Neural cell (in vitro differentiated cells): ENCODE measurements around the gene ANKRD40CL. TPM values are rescaled to one million over a fixed set of nuclear protein-coding genes. Genes with fewer than 3 reads are reported as not detected.

Experiments
- H2AFZ ChIP-seq: fragments of 200-600, 300-800 bp; sonication (generic), shearing (Covaris generic); 2 replicates; pipeline ENCODE4 v1.6.0; 2014; ENCODE audit warnings: low read depth, mild to moderate bottlenecking, antibody characterized with exemption, low read length, moderate library complexity
- H3F3A ChIP-seq: fragments of 200-600 bp; shearing (Covaris generic); 2 replicates; pipeline ENCODE4 v1.6.1; 2016; ENCODE audit warnings: mild to moderate bottlenecking, moderate library complexity, mixed read lengths, antibody characterized with exemption, low read length; ENCODE audit not compliant: insufficient read depth, poor library complexity, severe bottlenecking
- H3K27ac ChIP-seq: fragments of 200-600, 300-800 bp; sonication (generic), shearing (Covaris generic); 2 replicates; pipeline ENCODE4 v1.5.1; 2014; ENCODE audit warnings: mild to moderate bottlenecking, low read length, moderate library complexity
- H3K27me3 ChIP-seq: fragments of 300-800, 200-600 bp; sonication (generic), shearing (Covaris generic); 2 replicates; pipeline ENCODE4 v1.6.0; 2014; ENCODE audit warnings: mild to moderate bottlenecking, low read depth, low read length, moderate library complexity; ENCODE audit not compliant: insufficient read depth
- H3K36me3 ChIP-seq: fragments of 300-800, 200-600 bp; sonication (generic), shearing (Covaris generic); 2 replicates; pipeline ENCODE4 v1.5.1; 2014; ENCODE audit warnings: mild to moderate bottlenecking, antibody characterized with exemption, low read length, moderate library complexity; ENCODE audit not compliant: insufficient read depth
- H3K4me2 ChIP-seq: fragments of 300-800, 200-600 bp; sonication (generic), shearing (Covaris generic); 2 replicates; pipeline ENCODE4 v1.6.0; 2014; ENCODE audit warnings: mild to moderate bottlenecking, low read length
- H3K4me3 ChIP-seq: fragments of 300-800, 200-600 bp; sonication (generic), shearing (Covaris generic); 2 replicates; pipeline ENCODE4 v1.5.1; 2014; ENCODE audit warnings: mild to moderate bottlenecking, low read length, moderate library complexity
- H3K79me2 ChIP-seq: fragments of 200-600 bp; shearing (Covaris generic); replicated peaks from 2 replicates; pipeline ENCODE4 v1.6.0; 2014; ENCODE audit warnings: mild to moderate bottlenecking, low read length, moderate library complexity; ENCODE audit not compliant: insufficient read depth
- H3K9ac ChIP-seq: fragments of 300-800, 200-600 bp; sonication (generic), shearing (Covaris generic); 2 replicates; pipeline ENCODE4 v1.6.1; 2016; ENCODE audit warnings: mild to moderate bottlenecking, low read length, mixed read lengths
- H3K9me2 ChIP-seq: fragments of 200-600 bp; shearing (Covaris generic); 2 replicates; pipeline ENCODE4 v1.6.1; 2016; ENCODE audit warnings: mild to moderate bottlenecking, low read length, mixed read lengths; ENCODE audit not compliant: insufficient read depth
- H3K9me3 ChIP-seq: fragments of 200-600, 300-800 bp; sonication (generic), shearing (Covaris generic); 2 replicates; pipeline ENCODE4 v1.6.1; 2016; ENCODE audit warnings: mild to moderate bottlenecking, mixed run types, low read length, moderate library complexity, mixed read lengths
- H4K20me1 ChIP-seq: fragments of 200-600 bp; shearing (Covaris generic); 2 replicates; pipeline ENCODE4 v1.6.1; 2016; ENCODE audit warnings: mild to moderate bottlenecking, mixed run types; ENCODE audit not compliant: insufficient read depth
- CTCF ChIP-seq: fragments of 450-650 bp; IDR thresholded peaks from 2 replicates; pipeline ENCODE4 v1.5.1; 2014; ENCODE audit warnings: antibody characterized with exemption, mild to moderate bottlenecking, moderate library complexity; ENCODE audit not compliant: poor library complexity, severe bottlenecking
- EP300 ChIP-seq: fragments of 450-650 bp; conservative IDR thresholded peaks from 2 replicates; pipeline ENCODE4 v1.6.1; 2014; ENCODE audit warnings: antibody characterized with exemption, mild to moderate bottlenecking, moderate library complexity; ENCODE audit not compliant: poor library complexity, severe bottlenecking
- EZH2 ChIP-seq: fragments of 200-600, 300-800 bp; shearing (Covaris generic), sonication (generic); IDR thresholded peaks from 2 replicates; pipeline ENCODE4 v1.6.1; 2014; ENCODE audit warnings: antibody characterized with exemption, low read length, borderline replicate concordance, mild to moderate bottlenecking; ENCODE audit not compliant: insufficient read depth, poor library complexity, severe bottlenecking
- MXI1 ChIP-seq: fragments of 450-650 bp; conservative IDR thresholded peaks from 2 replicates; pipeline ENCODE4 v1.6.1; 2014; ENCODE audit warnings: antibody characterized with exemption, mild to moderate bottlenecking; ENCODE audit not compliant: poor library complexity, severe bottlenecking
- POLR2AphosphoS5 ChIP-seq: IDR thresholded peaks from 2 replicates; pipeline ENCODE4 v1.6.1; 2012
- RAD21 ChIP-seq: fragments of 450-650 bp; conservative IDR thresholded peaks from 2 replicates; pipeline ENCODE4 v1.6.1; 2014; ENCODE audit warnings: antibody characterized with exemption, mild to moderate bottlenecking, moderate library complexity
- REST ChIP-seq: IDR thresholded peaks from 2 replicates; pipeline ENCODE4 v1.6.1; 2012; ENCODE audit warnings: borderline replicate concordance
- SMC3 ChIP-seq: fragments of 450-650 bp; conservative IDR thresholded peaks from 2 replicates; pipeline ENCODE4 v1.6.1; 2014; ENCODE audit warnings: antibody characterized with exemption, mild to moderate bottlenecking, moderate library complexity; ENCODE audit not compliant: poor library complexity
- TAF1 ChIP-seq: IDR thresholded peaks from 2 replicates; pipeline ENCODE4 v1.6.1; 2012; ENCODE audit warnings: low read depth
- polyA plus RNA-seq: library from polyadenylated mRNA; depleted of rRNA; stranded (reverse); fragments of >200 nt; gene quantifications from 2 replicates; pipeline ENCODE4 v1.2.3, GENCODE V29; 2014

The ANKRD40CL gene
- polyA plus RNA-seq, 1 donor from 2014 or later: not detected

- Histone ChIP-seq H3K9ac (no peak overlapping the region), H3K9me2 (no peaks in the 10 kb centered on the region), H3K4me2 (no peak overlapping the region), H3F3A (no peaks in the 10 kb centered on the region), H4K20me1 (no peaks in the 10 kb centered on the region), H3K27me3 (no peaks in the 10 kb centered on the region), H3K36me3 (no peaks in the 10 kb centered on the region), H3K9me3 (no peaks in the 10 kb centered on the region), H3K4me3 (no peak overlapping the region), H3K79me2 (no peaks in the 10 kb centered on the region), H2AFZ (no peak overlapping the region), H3K27ac (no peak overlapping the region)
- TF ChIP-seq EZH2 (no peak), POLR2AphosphoS5 (no peak), SMC3 (no peak), RAD21 (no peak), REST (no peak), TAF1 (no peak), CTCF (no peak), EP300 (no peak), MXI1 (no peak)
Measured at GRCh38 chr17:50779747-50780353, 12.5 kb upstream of the ANKRD40CL start.

- H3K4me3 ChIP-seq: no peak overlapping the region
- H3K9me3 ChIP-seq: no peaks in the 10 kb centered on the region
- no peaks in the 10 kb centered on the region for H3K79me2 ChIP-seq
- no peaks in the 10 kb centered on the region for H3K9me2 ChIP-seq
- H3K27ac ChIP-seq: no peak overlapping the region
- no peak overlapping the region for H3K4me2 ChIP-seq
- H3K9ac ChIP-seq: no peak overlapping the region
- H2AFZ ChIP-seq: no peak overlapping the region
- TF ChIP-seq CTCF: no peak
- H4K20me1 ChIP-seq: no peaks in the 10 kb centered on the region
- no peaks in the 10 kb centered on the region for H3K36me3 ChIP-seq
- H3F3A ChIP-seq: no peaks in the 10 kb centered on the region
- H3K27me3 ChIP-seq: no peaks in the 10 kb centered on the region
Measured at GRCh38 chr17:50778988-50779387, 11.7 kb upstream of the ANKRD40CL start.
